ENCODE results near the gene CHRNA3. TPM values are rescaled to one million over a fixed set of nuclear protein-coding genes. Genes with fewer than 3 reads are reported as not detected.
"Not testable (repeated sequence)": the region's sequence is repeated elsewhere in the genome, so short reads cannot be mapped to it uniquely, and the experiment has no call there.

The CHRNA3 gene
- polyA plus RNA-seq, 4 donors = 0.72 to 1.7 (median 0.89) TPM

- no peak for DNase-seq (ENCODE audit: low read depth in 4 of 4, low spot score in 3 of 4)
Observed at GRCh38 chr15:78619022-78619950, 1.5 kb downstream of the CHRNA3 start.

- DNase-seq (ENCODE audit: low read depth in 4 of 4, low spot score in 3 of 4) = peak; percentile 75 to 85 (median 83)
Observed at GRCh38 chr15:78618490-78618934, 2.3 kb downstream of the CHRNA3 start.

- DNase-seq (ENCODE audit: low read depth in 4 of 4, low spot score in 3 of 4) = no peak
Observed at GRCh38 chr15:78618064-78618463, 2.7 kb downstream of the CHRNA3 start.

GRCh38 chr15:78617516-78617915, 3.3 kb downstream of the CHRNA3 start:
- DNase-seq (ENCODE audit: low read depth in 4 of 4, low spot score in 3 of 4) = no peak

- DNase-seq (ENCODE audit: low read depth in 4 of 4, low spot score in 3 of 4) = no peak
Observed at GRCh38 chr15:78617076-78617475, 3.7 kb downstream of the CHRNA3 start.

- no peak for DNase-seq (ENCODE audit: low read depth in 4 of 4, low spot score in 3 of 4)
Observed at GRCh38 chr15:78616506-78616905, 4.3 kb downstream of the CHRNA3 start.

GRCh38 chr15:78615151-78615589, 5.6 kb downstream of the CHRNA3 start:
- DNase-seq (ENCODE audit: low read depth in 4 of 4, low spot score in 3 of 4) = no peak

- no peak for DNase-seq (ENCODE audit: low read depth in 4 of 4, low spot score in 3 of 4)
Observed at GRCh38 chr15:78614021-78614420, 6.8 kb downstream of the CHRNA3 start.

- DNase-seq (ENCODE audit: low read depth in 4 of 4, low spot score in 3 of 4) = not testable (repeated sequence)
Observed at GRCh38 chr15:78609551-78609950, 11.2 kb downstream of the CHRNA3 start.

- no peak for DNase-seq (ENCODE audit: low read depth in 4 of 4, low spot score in 3 of 4)
Observed at GRCh38 chr15:78605680-78606079, 15.1 kb downstream of the CHRNA3 start.

- DNase-seq (ENCODE audit: low read depth in 4 of 4, low spot score in 3 of 4) = no peak
Observed at GRCh38 chr15:78605201-78605600, 15.6 kb downstream of the CHRNA3 start.

GRCh38 chr15:78604420-78604819, 16.4 kb downstream of the CHRNA3 start:
- DNase-seq (ENCODE audit: low read depth in 4 of 4, low spot score in 3 of 4) = no peak

- DNase-seq (ENCODE audit: low read depth in 4 of 4, low spot score in 3 of 4) = no peak
Observed at GRCh38 chr15:78603467-78603866, 17.3 kb downstream of the CHRNA3 start.

GRCh38 chr15:78599189-78599588, 21.6 kb downstream of the CHRNA3 start:
- DNase-seq (ENCODE audit: low read depth in 4 of 4, low spot score in 3 of 4) = no peak

GRCh38 chr15:78598348-78598747, 22.4 kb downstream of the CHRNA3 start:
- no peak for DNase-seq (ENCODE audit: low read depth in 4 of 4, low spot score in 3 of 4)

- no peak for DNase-seq (ENCODE audit: low read depth in 4 of 4, low spot score in 3 of 4)
Observed at GRCh38 chr15:78597583-78597982, 23.2 kb downstream of the CHRNA3 start.

GRCh38 chr15:78574944-78575343, 45.9 kb downstream of the CHRNA3 start:
- no peak for DNase-seq (ENCODE audit: low read depth in 4 of 4, low spot score in 3 of 4)

GRCh38 chr15:78573416-78573815, 47.4 kb downstream of the CHRNA3 start:
- no peak for DNase-seq (ENCODE audit: low read depth in 4 of 4, low spot score in 3 of 4)

GRCh38 chr15:78571382-78571781, 49.4 kb downstream of the CHRNA3 start:
- no peak for DNase-seq (ENCODE audit: low read depth in 4 of 4, low spot score in 3 of 4)

- no peak for DNase-seq (ENCODE audit: low read depth in 4 of 4, low spot score in 3 of 4)
Observed at GRCh38 chr15:78570710-78571109, 50.1 kb downstream of the CHRNA3 start.

GRCh38 chr15:78567531-78567930, 53.3 kb downstream of the CHRNA3 start:
- DNase-seq (ENCODE audit: low read depth in 4 of 4, low spot score in 3 of 4) = no peak
